Stimulated activated naive CD8-positive, alpha-beta T cell treated with anti-CD3 and anti-CD28 coated beads, Interleukin-15, amount 100 ng/mL, for 72 hours (primary cell): ENCODE data around the gene ADGRG3.
"Not testable (repeated sequence)": the region's sequence is repeated elsewhere in the genome, so short reads cannot be mapped to it uniquely, and the experiment has no call there.

Experiments used
- ATAC-seq: fragments of 150-1000 bp; cut with Tn5 transposase; 2 replicates; pipeline ENCODE4 v1.10.0; 2021; ENCODE audit warnings: mild to moderate bottlenecking, moderate library complexity
- DNase-seq, 2 donors: peaks; one replicate each; pipeline ENCODE4 v3.0.0; 2021 to 2022
- H3K27ac Mint-ChIP-seq, 2 donors: one replicate each; pipeline ENCODE4 v1.8.0; 2022; ENCODE audit warnings: mild to moderate bottlenecking in 2 of 2, mixed read lengths in 2 of 2, moderate library complexity in 2 of 2
- H3K27me3 Mint-ChIP-seq: one replicate; pipeline ENCODE4 v1.8.0; 2022; ENCODE audit warnings: mixed read lengths
- H3K4me1 Mint-ChIP-seq: one replicate; pipeline ENCODE4 v1.8.0; 2022; ENCODE audit warnings: mild to moderate bottlenecking, mixed read lengths
- H3K4me3 Mint-ChIP-seq, 2 donors: one replicate each; pipeline ENCODE4 v1.8.0; 2022; ENCODE audit warnings: mild to moderate bottlenecking in 2 of 2, mixed read lengths in 2 of 2, moderate library complexity in 1 of 2
- H3K9me3 Mint-ChIP-seq, 2 donors: one replicate each; pipeline ENCODE4 v1.8.0; 2022; ENCODE audit warnings: mixed read lengths in 2 of 2

ADGRG3 gene

DNA sequence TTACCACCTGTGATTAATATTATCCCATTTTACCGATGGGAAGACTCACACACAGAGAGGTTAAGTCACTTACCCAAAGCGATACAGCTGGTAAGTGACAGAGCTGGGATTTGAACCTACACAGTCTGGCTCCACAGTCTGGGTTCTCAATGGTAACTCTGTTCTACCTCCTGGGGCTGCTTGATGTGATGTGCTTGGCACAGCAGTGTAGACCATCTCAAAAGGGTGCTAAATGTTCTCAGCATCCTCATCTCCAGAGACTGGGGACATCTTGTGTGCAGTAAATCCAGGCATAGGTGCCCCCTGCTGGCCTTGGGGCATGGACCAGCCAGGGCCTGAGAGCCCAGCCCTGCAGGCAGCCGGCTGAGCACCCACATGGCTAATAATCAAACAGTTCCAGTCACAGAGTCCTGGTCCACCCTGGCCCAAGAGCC, 52.1 kb downstream of the ADGRG3 start:
- Mint-ChIP-seq H3K4me1 (peaks cover 5% of the 10 kb centered on the region), H3K27me3 (no peaks in the 10 kb centered on the region), H3K4me3 (no peak overlapping the region), H3K9me3 (no peaks in the 10 kb centered on the region), H3K27ac (peak overlapping the region in 1 of 2 donors; percentile 85)
- ATAC-seq (peak; percentile 96), DNase-seq (peak; percentile 46 to 64)

GRCh38 chr16:57721356-57722209, 53.5 kb downstream of the ADGRG3 start:
- no peak for DNase-seq

DNA sequence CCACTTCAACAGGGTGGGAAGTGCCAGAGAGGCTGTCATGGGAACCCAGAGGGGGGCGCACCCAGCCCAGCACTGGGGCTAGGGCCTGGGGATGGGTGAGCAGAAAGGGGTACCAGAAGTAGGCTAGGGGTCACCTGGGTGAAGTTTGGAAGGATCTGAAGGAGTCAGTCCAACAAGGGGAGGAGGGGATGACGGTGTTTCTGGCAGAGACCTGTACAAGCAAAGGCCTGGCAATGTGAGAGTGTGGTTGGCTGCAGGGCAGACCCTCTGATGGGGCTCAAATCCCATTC, 54.0 kb downstream of the ADGRG3 start:
- no peaks in the 10 kb centered on the region for H3K27me3 Mint-ChIP-seq
- peak overlapping the region in 1 of 2 donors; percentile 29 for H3K27ac Mint-ChIP-seq
- H3K4me1 Mint-ChIP-seq, result peaks cover 8% of the 10 kb centered on the region
- no peak overlapping the region for H3K4me3 Mint-ChIP-seq
- ATAC-seq (no peak), DNase-seq (no peak)
- H3K9me3 Mint-ChIP-seq, result no peaks in the 10 kb centered on the region

More at GRCh38 chr16:57721356-57722209, 53.5 kb downstream of the ADGRG3 start:
- ATAC-seq, result no peak
- Mint-ChIP-seq H3K9me3 (no peaks in the 10 kb centered on the region), H3K27me3 (no peaks in the 10 kb centered on the region), H3K27ac (peak overlapping the region in 1 of 2 donors; percentile 44), H3K4me1 (peaks cover 8% of the 10 kb centered on the region), H3K4me3 (no peak overlapping the region)

DNA sequence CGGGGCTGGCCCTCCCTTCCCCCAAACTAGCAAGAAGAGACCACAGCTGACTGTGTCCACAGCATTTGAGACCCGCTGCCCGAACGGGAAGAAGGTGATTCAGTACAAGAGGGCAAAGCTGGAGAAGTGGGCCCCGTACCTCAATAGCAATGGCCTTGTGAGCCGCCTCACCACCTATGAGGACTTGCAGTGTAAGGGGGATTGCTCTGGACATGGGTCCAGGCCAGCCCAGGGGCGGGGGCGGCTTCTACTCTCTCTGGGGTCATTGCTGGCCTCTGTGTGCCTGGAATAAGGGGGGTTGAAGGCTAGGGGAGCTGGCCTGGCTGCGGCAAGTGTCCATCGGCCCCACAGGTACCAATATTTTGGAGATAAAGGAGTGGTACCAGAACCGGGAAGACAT, 54.5 kb downstream of the ADGRG3 start:
- Mint-ChIP-seq H3K27me3 (no peaks in the 10 kb centered on the region), H3K4me3 (no peak overlapping the region), H3K9me3 (no peaks in the 10 kb centered on the region), H3K4me1 (peaks cover 8% of the 10 kb centered on the region), H3K27ac (no peak overlapping the region)
- DNase-seq, result no peak
- no peak for ATAC-seq

- Mint-ChIP-seq H3K27ac (no peak overlapping the region), H3K4me1 (peaks cover 8% of the 10 kb centered on the region), H3K9me3 (no peaks in the 10 kb centered on the region), H3K27me3 (no peaks in the 10 kb centered on the region), H3K4me3 (no peak overlapping the region)
- no peak for DNase-seq
- no peak for ATAC-seq
These were observed 55.1 kb downstream of the ADGRG3 start for GRCh38 chr16:57723170-57723569.

DNA sequence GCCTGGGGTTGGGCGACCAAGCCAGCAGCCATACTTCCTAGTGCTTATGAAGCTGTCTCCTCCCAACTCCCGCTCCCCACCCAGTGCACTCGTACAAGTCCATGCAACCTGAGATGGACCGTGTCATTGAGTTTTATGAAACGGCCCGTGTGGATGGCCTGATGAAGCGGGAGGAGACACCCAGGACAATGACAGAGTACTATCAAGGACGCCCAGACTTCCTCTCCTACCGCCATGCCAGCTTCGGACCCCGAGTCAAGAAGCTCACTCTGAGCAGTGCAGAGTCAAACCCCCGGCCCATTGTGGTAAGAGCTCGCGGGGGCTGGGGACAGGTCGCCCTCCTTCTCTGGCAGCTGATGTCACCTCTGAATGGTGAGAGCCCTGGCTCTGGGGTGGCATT, 56.4 kb downstream of the ADGRG3 start:
- no peaks in the 10 kb centered on the region for H3K27me3 Mint-ChIP-seq
- DNase-seq (no peak), ATAC-seq (no peak)
- H3K4me1 Mint-ChIP-seq, result peaks cover 8% of the 10 kb centered on the region
- peaks cover 0 to 8% of the 10 kb centered on the region in 2 donors for H3K9me3 Mint-ChIP-seq
- H3K4me3 Mint-ChIP-seq, result no peak overlapping the region
- H3K27ac Mint-ChIP-seq, result no peak overlapping the region

GRCh38 chr16:57725151-57725550, 57.0 kb downstream of the ADGRG3 start:
- ATAC-seq, result no peak

DNA sequence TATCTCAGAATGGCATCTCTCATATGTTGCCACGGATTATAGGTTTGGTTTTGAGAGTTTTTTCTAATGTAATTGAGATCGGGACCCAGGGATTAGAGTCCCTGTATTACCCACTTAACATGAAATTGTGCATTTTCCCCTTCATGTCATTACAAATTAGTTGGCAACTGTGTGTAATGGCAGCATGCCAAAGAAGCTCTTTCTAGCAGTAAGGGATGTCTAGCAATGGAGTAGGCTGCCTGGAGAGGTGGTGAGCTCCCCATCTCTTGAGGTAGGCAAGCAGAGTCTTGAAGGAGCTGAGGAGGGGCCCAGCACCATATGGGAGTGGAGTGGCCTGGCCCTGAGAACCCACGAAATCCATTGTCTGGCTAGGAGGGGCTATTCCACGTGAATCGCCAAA, 57.4 kb downstream of the ADGRG3 start:
- no peak for DNase-seq
- H3K27ac Mint-ChIP-seq, result no peak overlapping the region
- H3K27me3 Mint-ChIP-seq, result no peaks in the 10 kb centered on the region
- H3K9me3 Mint-ChIP-seq, result peaks cover 0 to 16% of the 10 kb centered on the region in 2 donors
- H3K4me3 Mint-ChIP-seq, result no peak overlapping the region
- peaks cover 8% of the 10 kb centered on the region for H3K4me1 Mint-ChIP-seq
- no peak for ATAC-seq

More at GRCh38 chr16:57725151-57725550, 57.0 kb downstream of the ADGRG3 start:
- H3K4me1 Mint-ChIP-seq, result peaks cover 8% of the 10 kb centered on the region
- no peak overlapping the region for H3K4me3 Mint-ChIP-seq
- peaks cover 0 to 12% of the 10 kb centered on the region in 2 donors for H3K9me3 Mint-ChIP-seq
- no peak overlapping the region for H3K27ac Mint-ChIP-seq
- DNase-seq, result no peak
- H3K27me3 Mint-ChIP-seq, result no peaks in the 10 kb centered on the region

- H3K27ac Mint-ChIP-seq, result no peak overlapping the region
- ATAC-seq, result no peak
- H3K4me1 Mint-ChIP-seq, result peaks cover 8% of the 10 kb centered on the region
These were observed 57.9 kb downstream of the ADGRG3 start for GRCh38 chr16:57725976-57726375.

GRCh38 chr16:57726433-57726947, 58.4 kb downstream of the ADGRG3 start:
- ATAC-seq (no peak), DNase-seq (no peak)
- H3K27ac Mint-ChIP-seq, result no peak overlapping the region
- H3K9me3 Mint-ChIP-seq, result peaks cover 4 to 16% of the 10 kb centered on the region in 2 donors
- H3K27me3 Mint-ChIP-seq, result no peaks in the 10 kb centered on the region
- H3K4me1 Mint-ChIP-seq, result peaks cover 8% of the 10 kb centered on the region
- H3K4me3 Mint-ChIP-seq, result no peak overlapping the region

More at GRCh38 chr16:57725976-57726375, 57.9 kb downstream of the ADGRG3 start:
- no peak overlapping the region for H3K4me3 Mint-ChIP-seq
- H3K9me3 Mint-ChIP-seq, result peaks cover 0 to 16% of the 10 kb centered on the region in 2 donors
- H3K27me3 Mint-ChIP-seq, result no peaks in the 10 kb centered on the region
- DNase-seq, result no peak

- H3K9me3 Mint-ChIP-seq, result peaks cover 10 to 20% of the 10 kb centered on the region in 2 donors
- ATAC-seq (no peak), DNase-seq (no peak)
- no peaks in the 10 kb centered on the region for H3K27me3 Mint-ChIP-seq
- H3K4me3 Mint-ChIP-seq, result no peak overlapping the region
- no peak overlapping the region for H3K27ac Mint-ChIP-seq
- H3K4me1 Mint-ChIP-seq, result peaks cover 8% of the 10 kb centered on the region
These were observed 59.5 kb downstream of the ADGRG3 start for GRCh38 chr16:57727610-57728009.

DNA sequence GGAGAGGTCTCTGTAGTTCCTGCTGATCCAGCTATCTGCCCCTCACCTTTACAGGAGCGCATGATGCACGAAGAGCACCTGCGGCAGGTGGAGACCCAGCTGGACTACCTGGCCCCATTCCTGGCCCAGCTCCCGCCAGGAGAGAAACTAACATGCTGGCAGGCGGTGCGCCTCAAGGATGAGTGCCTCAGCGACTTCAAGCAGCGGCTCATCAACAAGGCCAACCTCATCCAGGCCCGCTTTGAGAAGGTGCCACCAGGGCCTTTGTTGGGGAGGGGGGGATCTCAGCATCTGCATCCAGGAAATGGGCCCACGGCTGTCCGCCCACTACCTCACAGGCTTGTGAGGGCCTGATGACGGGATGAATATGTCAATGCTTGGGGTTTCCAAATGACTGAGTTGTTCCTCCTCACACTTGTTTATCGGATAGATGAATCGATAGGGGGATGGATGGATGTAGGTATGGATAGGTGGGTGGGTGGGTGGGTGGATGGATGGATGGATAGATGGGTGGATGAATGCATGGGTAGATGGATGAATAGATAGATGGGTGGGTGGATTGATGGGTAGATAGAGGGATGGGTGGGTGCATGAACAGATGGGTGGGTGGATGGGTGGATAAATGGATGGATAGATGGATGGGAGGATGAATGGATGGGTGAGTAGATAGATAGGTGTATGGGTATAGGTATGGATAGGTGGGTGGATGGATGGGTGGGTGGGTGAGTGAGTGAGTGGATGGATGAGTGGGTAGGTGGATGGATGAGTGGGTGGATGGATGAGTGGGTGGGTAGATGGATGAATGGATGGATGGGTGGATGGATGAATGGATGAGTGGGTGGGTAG, 60.5 kb downstream of the ADGRG3 start:
- no peaks in the 10 kb centered on the region for H3K27me3 Mint-ChIP-seq
- ATAC-seq (no peak), DNase-seq (no peak)
- H3K27ac Mint-ChIP-seq, result no peak overlapping the region
- peaks cover 20 to 30% of the 10 kb centered on the region in 2 donors for H3K9me3 Mint-ChIP-seq
- H3K4me1 Mint-ChIP-seq, result peaks cover 15% of the 10 kb centered on the region
- no peak overlapping the region for H3K4me3 Mint-ChIP-seq

DNA sequence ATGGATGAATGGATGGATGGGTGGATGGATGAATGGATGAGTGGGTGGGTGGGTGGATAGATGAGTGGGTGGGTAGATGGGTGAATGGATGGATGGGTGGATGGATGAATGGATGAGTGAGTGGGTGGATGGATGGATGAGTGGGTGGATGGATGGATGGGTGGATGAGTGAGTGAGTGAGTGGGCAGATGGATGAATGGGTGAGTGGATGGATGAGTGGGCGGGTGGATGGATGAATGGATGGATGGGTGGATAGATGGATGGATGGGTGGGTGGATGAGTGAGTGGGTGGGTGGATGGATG, 61.0 kb downstream of the ADGRG3 start:
- no peak overlapping the region for H3K27ac Mint-ChIP-seq
- H3K4me3 Mint-ChIP-seq, result no peak overlapping the region
- no peak for ATAC-seq
- peaks cover 21 to 31% of the 10 kb centered on the region in 2 donors for H3K9me3 Mint-ChIP-seq
- peaks cover 21% of the 10 kb centered on the region for H3K4me1 Mint-ChIP-seq
- no peaks in the 10 kb centered on the region for H3K27me3 Mint-ChIP-seq
- no peak for DNase-seq

GRCh38 chr16:57729852-57730251, 61.7 kb downstream of the ADGRG3 start:
- H3K27me3 Mint-ChIP-seq, ATAC-seq, H3K4me3 Mint-ChIP-seq, DNase-seq, H3K27ac Mint-ChIP-seq: not testable (repeated sequence)
- H3K4me1 Mint-ChIP-seq, result peaks cover 25% of the 10 kb centered on the region
- peaks cover 21 to 31% of the 10 kb centered on the region in 2 donors for H3K9me3 Mint-ChIP-seq

DNA sequence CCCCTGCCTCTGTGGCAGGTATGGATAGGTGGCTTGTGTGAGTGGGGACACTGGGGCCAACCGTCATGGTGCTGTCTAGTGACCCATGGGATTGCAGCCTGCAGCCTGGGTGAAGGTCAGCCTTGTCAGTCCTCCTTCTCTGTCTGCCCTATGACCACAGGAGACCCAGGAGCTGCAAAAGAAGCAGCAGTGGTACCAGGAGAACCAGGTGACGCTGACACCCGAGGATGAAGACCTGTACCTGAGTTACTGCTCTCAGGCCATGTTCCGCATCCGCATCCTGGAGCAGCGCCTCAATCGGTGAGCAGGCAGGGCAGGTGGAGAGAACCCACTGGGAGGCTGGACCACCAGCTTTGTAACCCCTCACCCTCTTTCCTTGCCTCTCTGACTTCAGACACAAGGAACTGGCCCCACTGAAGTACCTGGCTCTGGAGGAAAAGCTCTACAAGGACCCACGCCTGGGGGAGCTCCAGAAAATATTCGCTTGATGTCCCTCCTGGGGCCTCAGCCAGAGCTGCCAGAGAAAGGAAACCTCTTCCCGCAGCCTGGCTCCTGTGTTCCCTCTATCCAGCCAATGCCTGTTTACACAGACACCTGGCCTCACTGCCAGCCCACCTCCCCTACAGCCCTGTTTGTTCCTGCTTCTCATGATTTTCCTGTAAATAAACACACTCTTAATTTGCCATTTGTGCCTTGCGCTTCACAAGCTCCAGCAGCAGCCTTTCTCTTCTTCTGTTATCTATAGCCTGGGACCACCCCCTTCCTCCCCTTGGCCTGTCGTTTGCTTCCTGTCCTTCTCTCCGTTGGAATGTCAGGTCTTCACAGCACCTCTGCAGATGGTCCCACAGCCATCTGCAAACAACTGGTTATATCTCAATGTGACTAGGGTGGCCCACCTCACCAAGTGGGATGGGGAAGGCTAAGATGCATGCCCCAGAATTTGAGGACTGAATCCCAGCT, 62.9 kb downstream of the ADGRG3 start:
- Mint-ChIP-seq H3K9me3 (peaks cover 21 to 31% of the 10 kb centered on the region in 2 donors), H3K4me3 (no peak overlapping the region), H3K27ac (no peak overlapping the region), H3K27me3 (no peaks in the 10 kb centered on the region), H3K4me1 (peaks cover 25% of the 10 kb centered on the region)
- DNase-seq, result no peak
- no peak for ATAC-seq
